ENCODE data around the gene DOCK1.

- TF ChIP-seq GATA3 (IDR thresholded peaks at IDR 0.05; ENCODE audit: low read depth, low read length), result no peak
- no peak for TF ChIP-seq GATA2 (IDR thresholded peaks at IDR 0.05; ENCODE audit: low read depth, low read length)
Observed at GRCh38 chr10:127423218-127423915, 518.1 kb downstream of the DOCK1 start.
